ENCODE results near the gene TMEM37. TPM values are rescaled to one million over a fixed set of nuclear protein-coding genes. Genes with fewer than 3 reads are reported as not detected.

Gene TMEM37
- total RNA-seq, 2 experiments from 2014 or later = not detected

DNA sequence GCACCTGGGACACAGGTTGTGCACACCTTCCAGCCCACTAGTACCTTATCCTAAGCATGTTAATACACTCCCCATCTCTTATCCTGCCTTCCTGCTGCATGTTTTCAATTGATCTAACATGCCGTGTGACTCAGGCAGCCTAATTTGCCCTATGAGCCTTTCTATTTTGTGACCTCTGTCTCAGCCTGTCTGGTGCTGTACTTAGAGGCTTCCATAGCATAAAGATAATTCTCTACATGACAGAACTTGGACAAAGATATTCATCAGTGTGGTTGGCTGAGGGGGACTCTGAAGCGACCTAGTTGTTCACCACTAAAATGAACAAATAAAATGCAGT lies 8.6 kb upstream of the TMEM37 start:
- POLR2A ChIA-PET = no interaction called here
- DNase-seq (no peak), ATAC-seq (ENCODE audit: poor library complexity) (no peak)
- TF ChIP-seq, protein P1, sequence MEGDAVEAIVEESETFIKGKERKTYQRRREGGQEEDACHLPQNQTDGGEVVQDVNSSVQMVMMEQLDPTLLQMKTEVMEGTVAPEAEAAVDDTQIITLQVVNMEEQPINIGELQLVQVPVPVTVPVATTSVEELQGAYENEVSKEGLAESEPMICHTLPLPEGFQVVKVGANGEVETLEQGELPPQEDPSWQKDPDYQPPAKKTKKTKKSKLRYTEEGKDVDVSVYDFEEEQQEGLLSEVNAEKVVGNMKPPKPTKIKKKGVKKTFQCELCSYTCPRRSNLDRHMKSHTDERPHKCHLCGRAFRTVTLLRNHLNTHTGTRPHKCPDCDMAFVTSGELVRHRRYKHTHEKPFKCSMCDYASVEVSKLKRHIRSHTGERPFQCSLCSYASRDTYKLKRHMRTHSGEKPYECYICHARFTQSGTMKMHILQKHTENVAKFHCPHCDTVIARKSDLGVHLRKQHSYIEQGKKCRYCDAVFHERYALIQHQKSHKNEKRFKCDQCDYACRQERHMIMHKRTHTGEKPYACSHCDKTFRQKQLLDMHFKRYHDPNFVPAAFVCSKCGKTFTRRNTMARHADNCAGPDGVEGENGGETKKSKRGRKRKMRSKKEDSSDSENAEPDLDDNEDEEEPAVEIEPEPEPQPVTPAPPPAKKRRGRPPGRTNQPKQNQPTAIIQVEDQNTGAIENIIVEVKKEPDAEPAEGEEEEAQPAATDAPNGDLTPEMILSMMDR (IDR thresholded peaks at IDR 0.05) = no peak
- Mint-ChIP-seq H3K4me3 (no peak overlapping the region), H3K27ac (no peak overlapping the region), H3K36me3 (ENCODE audit: low read depth) (no peaks in the 10 kb centered on the region), H3K27me3 (peaks cover 71% of the 10 kb centered on the region), H3K4me1 (ENCODE audit: low read depth) (no peaks in the 10 kb centered on the region), H3K9me3 (peaks cover 5% of the 10 kb centered on the region)
- H3K4me1 ChIP-seq (ENCODE audit: insufficient read depth, low read length) = no peaks in the 10 kb centered on the region
- intact Hi-C loops (cut with DNase I, micrococcal nuclease) = no loop called here
- H3K4me3 ChIP-seq (ENCODE audit: low read length) = no peak overlapping the region
- CTCF ChIA-PET = no interaction called here
- H3K27me3 ChIP-seq (ENCODE audit: control insufficient read depth in 1 of 2, insufficient read depth in 2 of 2, low read length in 2 of 2) = peaks cover 16 to 18% of the 10 kb centered on the region in 2 experiments
- no peaks in the 10 kb centered on the region for H3K36me3 ChIP-seq (ENCODE audit: insufficient read depth, low read length)
- no peak overlapping the region for H3K27ac ChIP-seq (ENCODE audit: low read depth in 1 of 2, low read length in 2 of 2)
- peaks cover 0 to 3% of the 10 kb centered on the region in 2 experiments for H3K9me3 ChIP-seq (ENCODE audit: control insufficient read depth in 1 of 2, insufficient read depth in 1 of 2, low read length in 2 of 2)

DNA sequence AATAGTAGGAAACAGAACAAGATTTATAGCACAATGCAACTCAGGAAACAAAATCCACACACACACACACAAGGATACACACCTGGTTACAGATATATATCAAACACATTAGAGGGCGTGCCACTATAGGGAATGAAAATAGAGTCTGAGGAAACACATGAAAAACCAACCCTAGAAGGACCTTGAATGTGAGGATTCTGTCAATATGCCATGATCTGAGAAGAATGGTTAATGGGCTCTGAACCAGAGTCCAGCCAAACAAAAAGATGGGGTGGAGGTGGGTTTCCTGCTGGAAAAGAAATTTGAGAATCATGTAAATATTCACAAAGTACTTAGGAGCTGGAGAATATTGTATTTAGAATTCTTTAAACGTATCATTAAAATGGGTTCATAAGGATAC lies 7.8 kb upstream of the TMEM37 start:
- no peak overlapping the region for H3K27ac Mint-ChIP-seq
- no peaks in the 10 kb centered on the region for H3K36me3 ChIP-seq (ENCODE audit: insufficient read depth, low read length)
- TF ChIP-seq, protein P1 (IDR thresholded peaks at IDR 0.05) = no peak
- no peaks in the 10 kb centered on the region for H3K36me3 Mint-ChIP-seq (ENCODE audit: low read depth)
- ChIA-PET POLR2A (no interaction called here), CTCF (no interaction called here)
- ATAC-seq (ENCODE audit: poor library complexity) (no peak), DNase-seq (no peak)
- H3K4me1 ChIP-seq (ENCODE audit: insufficient read depth, low read length) = no peaks in the 10 kb centered on the region
- peaks cover 77% of the 10 kb centered on the region for H3K27me3 Mint-ChIP-seq
- intact Hi-C loops (cut with DNase I, micrococcal nuclease) = no loop called here
- H3K4me3 Mint-ChIP-seq = no peak overlapping the region
- H3K4me1 Mint-ChIP-seq (ENCODE audit: low read depth) = no peaks in the 10 kb centered on the region
- H3K4me3 ChIP-seq (ENCODE audit: low read length) = no peak overlapping the region
- peaks cover 5% of the 10 kb centered on the region for H3K9me3 Mint-ChIP-seq
- H3K27me3 ChIP-seq (ENCODE audit: control insufficient read depth in 1 of 2, insufficient read depth in 2 of 2, low read length in 2 of 2) = peaks cover 16 to 18% of the 10 kb centered on the region in 2 experiments
- H3K27ac ChIP-seq (ENCODE audit: low read depth in 1 of 2, low read length in 2 of 2) = no peak overlapping the region
- H3K9me3 ChIP-seq (ENCODE audit: control insufficient read depth in 1 of 2, insufficient read depth in 1 of 2, low read length in 2 of 2) = peaks cover 0 to 3% of the 10 kb centered on the region in 2 experiments

DNA sequence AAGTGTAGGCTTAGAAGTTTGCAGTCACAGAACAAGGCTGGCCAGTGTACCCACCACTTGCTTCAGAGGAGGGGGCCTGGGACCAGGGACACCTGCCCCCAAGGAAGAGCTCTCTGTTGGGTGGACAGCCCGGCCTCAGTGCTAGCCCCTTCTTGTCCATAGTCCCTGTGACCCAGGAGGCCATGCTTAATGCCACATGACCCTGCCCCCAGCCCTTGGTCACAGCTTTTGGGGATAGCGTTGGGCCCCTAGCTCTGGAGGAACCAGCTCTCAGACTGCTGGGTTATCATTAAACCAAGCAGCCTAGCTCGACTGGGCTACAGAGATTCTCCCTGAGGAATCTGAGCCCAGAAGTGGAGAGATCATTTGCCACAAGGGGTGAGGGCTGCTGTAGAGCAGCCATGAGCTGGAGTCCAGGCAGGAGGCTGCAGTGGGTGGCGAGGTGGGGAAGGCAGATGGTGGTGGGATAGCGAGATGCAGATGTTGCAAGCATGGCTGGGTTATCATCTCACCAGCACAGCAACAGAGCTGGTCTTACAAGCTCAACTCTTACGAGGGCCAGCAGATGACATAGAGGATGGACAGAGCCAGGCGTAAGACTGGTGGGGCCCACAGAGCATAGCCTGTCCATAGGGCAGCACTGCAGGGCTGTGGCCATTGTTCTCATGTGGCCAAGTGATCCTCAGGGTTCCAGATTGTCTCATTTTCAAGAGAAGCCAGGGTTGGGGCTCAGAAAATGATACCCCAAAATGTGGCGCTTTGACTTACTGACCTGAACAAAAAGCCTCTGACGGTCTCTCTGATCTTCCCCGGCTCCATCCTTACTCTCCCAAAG lies 7.2 kb upstream of the TMEM37 start:
- Mint-ChIP-seq H3K27me3 (peaks cover 78% of the 10 kb centered on the region), H3K9me3 (peaks cover 5% of the 10 kb centered on the region), H3K36me3 (ENCODE audit: low read depth) (no peaks in the 10 kb centered on the region), H3K27ac (no peak overlapping the region), H3K4me1 (ENCODE audit: low read depth) (no peaks in the 10 kb centered on the region), H3K4me3 (no peak overlapping the region)
- ChIA-PET POLR2A (no interaction called here), CTCF (no interaction called here)
- intact Hi-C loops (cut with DNase I, micrococcal nuclease) = no loop called here
- H3K4me1 ChIP-seq (ENCODE audit: insufficient read depth, low read length) = no peaks in the 10 kb centered on the region
- no peak overlapping the region for H3K27ac ChIP-seq (ENCODE audit: low read depth in 1 of 2, low read length in 2 of 2)
- H3K36me3 ChIP-seq (ENCODE audit: insufficient read depth, low read length) = no peaks in the 10 kb centered on the region
- TF ChIP-seq, protein P1 (IDR thresholded peaks at IDR 0.05) = no peak
- peaks cover 0 to 3% of the 10 kb centered on the region in 2 experiments for H3K9me3 ChIP-seq (ENCODE audit: control insufficient read depth in 1 of 2, insufficient read depth in 1 of 2, low read length in 2 of 2)
- no peak for ATAC-seq (ENCODE audit: poor library complexity)
- no peak for DNase-seq
- H3K27me3 ChIP-seq (ENCODE audit: control insufficient read depth in 1 of 2, insufficient read depth in 2 of 2, low read length in 2 of 2) = peaks cover 16 to 21% of the 10 kb centered on the region in 2 experiments
- H3K4me3 ChIP-seq (ENCODE audit: low read length) = no peak overlapping the region
